K562 (cell line): ENCODE measurements around the gene LRP1. TPM values are rescaled to one million over a fixed set of nuclear protein-coding genes. Genes with fewer than 3 reads are reported as not detected.

ENCODE experiments used
- ATAC-seq: fragments of 200-7000 bp; cut with Tn5 transposase; 3 replicates; pipeline ENCODE4 v1.9.1; 2020; ENCODE audit warnings: moderate library complexity
- BruUV-seq: library from RNA; stranded (reverse); fragments of 400-500 nt; replicated peaks from 2 replicates; lab custom pipeline; 2021; lab: Mats Ljungman, UMichigan
- CTCF ChIA-PET: fragments of 300-600 bp; formaldehyde crosslinking; extraction: SDS; loops from one replicate; lab custom pipeline; 2021; ENCODE audit warnings: low intra/inter-chr PET ratio; lab: Yijun Ruan, JAX
- POLR2A ChIA-PET: fragments of 300-600, 350-650 bp; sonication (Branson Sonifier 250); formaldehyde crosslinking; extraction: SDS; loops from one replicate; lab custom pipeline; 2021; ENCODE audit warnings: antibody characterized with exemption, inconsistent platforms; lab: Yijun Ruan, JAX
- DNase-seq, 4 experiments: peaks; one replicate each; pipeline versions ENCODE4 v3.0.0 to v3.0.0-alpha.2; 2011 to 2018; ENCODE audit warnings: low spot score in 3 of 4, mixed read lengths in 3 of 4; ENCODE audit errors: extremely low read depth in 1 of 4
- FAIRE-seq: peaks from 2 replicates; lab custom pipeline; 2011; peaks lifted over from hg19 to GRCh38; lab: Jason Lieb, UNC
- H2AFZ ChIP-seq: 2 replicates; pipeline ENCODE4 v1.6.0; 2011; ENCODE audit warnings: low read depth, low read length, control low read depth, inconsistent platforms
- H3K27ac ChIP-seq: fragments of 200-600 bp; 3 replicates; pipeline ENCODE4 v1.8.0; 2011; ENCODE audit warnings: low read depth, mild to moderate bottlenecking, control low read depth, inconsistent platforms, low read length, moderate library complexity, mixed read lengths; ENCODE audit errors: extremely low read depth
- H3K27me3 ChIP-seq, 2 experiments: fragments of 300-600 bp in 1 of 2; 2 replicates in 1 of 2; 3 replicates in 1 of 2; pipeline versions ENCODE4 v1.6.0 to v1.8.0; 2011; ENCODE audit warnings: inconsistent platforms in 2 of 2, low read length in 2 of 2, mild to moderate bottlenecking in 1 of 2, mixed read lengths in 1 of 2, moderate library complexity in 1 of 2; ENCODE audit not compliant: control insufficient read depth in 2 of 2, insufficient read depth in 2 of 2
- H3K36me3 ChIP-seq: fragments of 300-600 bp; 3 replicates; pipeline ENCODE4 v1.8.0; 2011; ENCODE audit warnings: mild to moderate bottlenecking, low read length, inconsistent platforms; ENCODE audit not compliant: control insufficient read depth, insufficient read depth
- H3K4me1 ChIP-seq, 2 experiments: fragments of 200-600 bp in 1 of 2; replicated peaks in 1 of 2; 2 replicates in 1 of 2; 3 replicates in 1 of 2; pipeline versions ENCODE4 v1.5.1 to v1.8.0; 2011; ENCODE audit warnings: inconsistent platforms in 2 of 2, low read length in 2 of 2, mild to moderate bottlenecking in 1 of 2, mixed read lengths in 1 of 2, moderate library complexity in 1 of 2; ENCODE audit not compliant: control insufficient read depth in 2 of 2, insufficient read depth in 2 of 2
- H3K4me2 ChIP-seq: 2 replicates; pipeline ENCODE4 v1.6.1; 2011; ENCODE audit warnings: low read length, control low read depth, inconsistent platforms, mixed read lengths; ENCODE audit not compliant: insufficient read depth
- H3K4me3 ChIP-seq: fragments of 200-600 bp; sonication (generic), shearing (Covaris generic); 2 replicates; pipeline ENCODE4 v1.5.1; 2016; ENCODE audit warnings: control low read depth, inconsistent platforms
- H3K79me2 ChIP-seq: fragments of 200-600 bp; 3 replicates; pipeline ENCODE4 v1.8.0; 2011; ENCODE audit warnings: low read length, inconsistent platforms; ENCODE audit not compliant: control insufficient read depth, insufficient read depth
- H3K9ac ChIP-seq, 2 experiments: 2 replicates each; pipeline versions ENCODE4 v1.6.0 to v1.6.1; 2011; ENCODE audit warnings: low read depth in 2 of 2, low read length in 2 of 2, control low read depth in 1 of 2, inconsistent platforms in 1 of 2, mild to moderate bottlenecking in 1 of 2, mixed read lengths in 1 of 2; ENCODE audit not compliant: insufficient read depth in 1 of 2
- H3K9me1 ChIP-seq: one replicate; pipeline ENCODE4 v1.6.0; 2011; ENCODE audit warnings: inconsistent platforms, mild to moderate bottlenecking, low read length, moderate library complexity; ENCODE audit not compliant: control insufficient read depth, insufficient read depth
- H3K9me3 ChIP-seq: replicated peaks from 2 replicates; pipeline ENCODE4 v1.5.1; 2011; ENCODE audit warnings: low read depth, low read length, inconsistent platforms; ENCODE audit not compliant: control insufficient read depth, insufficient read depth
- H4K20me1 ChIP-seq: replicated peaks from 2 replicates; pipeline ENCODE4 v1.6.1; 2011; ENCODE audit warnings: low read length, inconsistent platforms, mixed read lengths; ENCODE audit not compliant: control insufficient read depth, insufficient read depth
- MAX ChIP-seq: sonication (generic); formaldehyde crosslinking; IDR thresholded peaks from 2 replicates; pipeline ENCODE4 v1.9.0; 2022; ENCODE audit warnings: mild to moderate bottlenecking, missing genetic modification reagents
- NCOA4 ChIP-seq: fragments of 450-650 bp; IDR thresholded peaks from 2 replicates; pipeline ENCODE4 v1.6.1; 2018; ENCODE audit warnings: mild to moderate bottlenecking; ENCODE audit not compliant: partially characterized antibody
- NCOA6 ChIP-seq: fragments of 450-650 bp; IDR thresholded peaks from 2 replicates; pipeline ENCODE4 v1.6.1; 2017; ENCODE audit warnings: mild to moderate bottlenecking
- NR0B1 ChIP-seq: fragments of 450-650 bp; IDR thresholded peaks from one replicate; pipeline ENCODE4 v1.6.1; 2018; ENCODE audit warnings: mild to moderate bottlenecking, moderate library complexity; ENCODE audit not compliant: partially characterized antibody
- PHF20 ChIP-seq: fragments of 450-650 bp; IDR thresholded peaks from 2 replicates; pipeline ENCODE4 v1.6.1; 2018; ENCODE audit not compliant: partially characterized antibody
- PTTG1 ChIP-seq: fragments of 450-650 bp; IDR thresholded peaks from 2 replicates; pipeline ENCODE4 v1.6.1; 2016; ENCODE audit warnings: low read depth, mild to moderate bottlenecking, missing genetic modification characterization, missing compliant biosample characterization
- TFE3 ChIP-seq: fragments of 450-650 bp; formaldehyde crosslinking; IDR thresholded peaks from 2 replicates; pipeline ENCODE4 v1.4.0; 2020; ENCODE audit warnings: mild to moderate bottlenecking, mixed read lengths
- ZFP1 ChIP-seq: fragments of 450-650 bp; formaldehyde crosslinking; IDR thresholded peaks from 2 replicates; pipeline ENCODE4 v1.4.0; 2020; ENCODE audit warnings: mild to moderate bottlenecking, mixed read lengths
- ZNF280A ChIP-seq: fragments of 450-650 bp; IDR thresholded peaks from 2 replicates; pipeline ENCODE4 v1.6.1; 2018; ENCODE audit warnings: mild to moderate bottlenecking, low read depth; ENCODE audit not compliant: partially characterized antibody
- WGBS: fragments of 100-300 bp; shearing (Covaris generic); methylation state at CpG from one replicate; pipeline ENCODE4 v1.1.6; 2016; ENCODE audit warnings: low coverage, mixed read lengths; ENCODE audit not compliant: insufficient coverage; ENCODE audit errors: missing lambda C conversion rate; 5-methylcytosine and 5-hydroxymethylcytosine counted together
- in situ Hi-C: fragments of 300-500 bp; cut with MboI; formaldehyde crosslinking; loops from 4 replicates; pipeline ENCODE4 v1.15.0; 2018; ENCODE audit warnings: inconsistent platforms, mixed read lengths
- intact Hi-C: fragments of 100-400 bp; cut with micrococcal nuclease; formaldehyde crosslinking; loops from 2 replicates; pipeline ENCODE4 v1.14.2; 2022
- polyA plus RNA-seq, 8 experiments: library from polyadenylated mRNA; depleted of rRNA in 4 of 8; stranded (reverse) in 5 of 8; unstranded in 3 of 8; fragments of >200 nt; fragmentation: Nextera tagmentation in 2 of 8; fragmentation: Illumina TruSeq in 1 of 8; extraction: Ambion mirVana in 2 of 8; extraction: Trizol in 1 of 8; gene quantifications; 2 replicates each; pipeline versions ENCODE4 v1.2.1 to v1.2.3, GENCODE V29; 2011 to 2014; ENCODE audit warnings: inconsistent platforms in 1 of 8, missing spikeins in 1 of 8
- total RNA-seq, 7 experiments: library from RNA; depleted of rRNA in 6 of 7; stranded (reverse); fragments of >200 nt in 6 of 7; fragmentation: Illumina TruSeq in 2 of 7; extraction: Trizol in 2 of 7; gene quantifications; 2 replicates each; pipeline versions ENCODE4 v1.2.1 to v1.2.3, GENCODE V29; 2011 to 2021; ENCODE audit warnings: low replicate concordance in 1 of 7

LRP1 gene
- total and polyA plus RNA-seq, 9 of the 15 experiments (the other 6 are each of a cell fraction or from before 2014, with no cell fraction given), result 0.04 to 0.64 (median 0.19) TPM; not detected in 2

GRCh38 chr12:57205186-57205585 is 76.9 kb downstream of the LRP1 start:
- H2AFZ ChIP-seq, result no peak overlapping the region
- FAIRE-seq (no peak), DNase-seq (no peak), ATAC-seq (no peak)
- H3K27ac ChIP-seq, result no peak overlapping the region
- peaks cover 13% of the 10 kb centered on the region for H4K20me1 ChIP-seq
- H3K4me3 ChIP-seq, result no peak overlapping the region
- ChIA-PET POLR2A (interaction anchor here (0.5 kb wide), 1 partner anchor 19 kb away, joined by 3 read pairs; no protein-coding TSS in a partner anchor), CTCF (no interaction called here)
- no TSS peak for BruUV-seq
- in situ Hi-C loops, result loop anchor here (5.0 kb wide), 1 partner anchor 37 kb away; no protein-coding TSS in a partner anchor
- H3K79me2 ChIP-seq, result no peaks in the 10 kb centered on the region
- no peak overlapping the region; a peak in 1 of 4 replicates for H3K9ac ChIP-seq
- TF ChIP-seq NCOA4, result no peak
- 21% methylated on average over 22 of the region's 26 CpGs for WGBS
- peaks cover 2% of the 10 kb centered on the region for H3K9me1 ChIP-seq
- no peaks in the 10 kb centered on the region for H3K9me3 ChIP-seq
- peaks cover 44 to 90% of the 10 kb centered on the region in 2 experiments; a peak in 4 of 5 replicates for H3K27me3 ChIP-seq
- intact Hi-C loops, result no loop called here
- peaks cover 0 to 36% of the 10 kb centered on the region in 2 experiments; a peak in 2 of 5 replicates for H3K4me1 ChIP-seq
- no peaks in the 10 kb centered on the region for H3K36me3 ChIP-seq
- H3K4me2 ChIP-seq, result no peak overlapping the region

- no peak for FAIRE-seq
Observed at GRCh38 chr12:57205931-57206330, 77.6 kb downstream of the LRP1 start.

More at GRCh38 chr12:57205931-57206330, 77.6 kb downstream of the LRP1 start:
- Histone ChIP-seq H3K4me2 (no peak overlapping the region), H3K9me3 (no peaks in the 10 kb centered on the region), H2AFZ (no peak overlapping the region), H3K36me3 (no peaks in the 10 kb centered on the region), H3K79me2 (no peaks in the 10 kb centered on the region), H4K20me1 (peaks cover 13% of the 10 kb centered on the region), H3K27ac (no peak overlapping the region; the same call in 2 of the 3 replicates), H3K4me3 (no peak overlapping the region), H3K4me1 (peaks cover 0 to 42% of the 10 kb centered on the region in 2 experiments; a peak in 2 of 5 replicates), H3K27me3 (peaks cover 42 to 89% of the 10 kb centered on the region in 2 experiments; a peak in 4 of 5 replicates), H3K9ac (0 out of 4 replicates have a peak overlapping the region, but pooled peaks of 1 of the 2 experiments have one; percentile 31), H3K9me1 (peaks cover 2% of the 10 kb centered on the region)
- CTCF ChIA-PET, result interaction anchor here (0.6 kb wide), 1 partner anchor 34 kb away, joined by 3 read pairs; no protein-coding TSS in a partner anchor
- intact Hi-C loops (no loop called here), in situ Hi-C loops (loop anchor here (5.0 kb wide), 1 partner anchor 36 kb away; no protein-coding TSS in a partner anchor)
- WGBS, result 1% methylated on average over 6 of the region's 7 CpGs
- POLR2A ChIA-PET, result interaction anchor here (0.6 to 1.6 kb wide), 4 partner anchors 16 to 65 kb away, joined by 3 to 6 read pairs (median 4); no protein-coding TSS in a partner anchor
- no TSS peak for BruUV-seq
- TF ChIP-seq ZNF280A (no peak), MAX (CRISPR knock-in tag) (peak; percentile 38; the same call in 1 of the 2 replicates), PHF20 (no peak), ZFP1 (no peak), NCOA6 (no peak), TFE3 (CRISPR knock-in tag) (no peak), NR0B1 (no peak), PTTG1 (no peak)
- DNase-seq (no peak), ATAC-seq (no peak)
